Neural cell (in vitro differentiated cells): ENCODE data around the gene SPAAR.

Experiments
- EP300 ChIP-seq: fragments of 450-650 bp; conservative IDR thresholded peaks from 2 replicates; pipeline ENCODE4 v1.6.1; 2014; ENCODE audit warnings: antibody characterized with exemption, mild to moderate bottlenecking, moderate library complexity; ENCODE audit not compliant: poor library complexity, severe bottlenecking
- EZH2 ChIP-seq: fragments of 200-600, 300-800 bp; shearing (Covaris generic), sonication (generic); IDR thresholded peaks from 2 replicates; pipeline ENCODE4 v1.6.1; 2014; ENCODE audit warnings: antibody characterized with exemption, low read length, borderline replicate concordance, mild to moderate bottlenecking; ENCODE audit not compliant: insufficient read depth, poor library complexity, severe bottlenecking
- POLR2AphosphoS5 ChIP-seq: IDR thresholded peaks from 2 replicates; pipeline ENCODE4 v1.6.1; 2012
- RAD21 ChIP-seq: fragments of 450-650 bp; conservative IDR thresholded peaks from 2 replicates; pipeline ENCODE4 v1.6.1; 2014; ENCODE audit warnings: antibody characterized with exemption, mild to moderate bottlenecking, moderate library complexity
- TAF1 ChIP-seq: IDR thresholded peaks from 2 replicates; pipeline ENCODE4 v1.6.1; 2012; ENCODE audit warnings: low read depth
- TF ChIP-seq, protein P1 (sequence below): fragments of 450-650 bp; IDR thresholded peaks from 2 replicates; pipeline ENCODE4 v1.5.1; 2014; ENCODE audit warnings: antibody characterized with exemption, mild to moderate bottlenecking, moderate library complexity; ENCODE audit not compliant: poor library complexity, severe bottlenecking
- TF ChIP-seq, protein P2 (sequence below): IDR thresholded peaks from 2 replicates; pipeline ENCODE4 v1.6.1; 2012; ENCODE audit warnings: borderline replicate concordance

DNA sequence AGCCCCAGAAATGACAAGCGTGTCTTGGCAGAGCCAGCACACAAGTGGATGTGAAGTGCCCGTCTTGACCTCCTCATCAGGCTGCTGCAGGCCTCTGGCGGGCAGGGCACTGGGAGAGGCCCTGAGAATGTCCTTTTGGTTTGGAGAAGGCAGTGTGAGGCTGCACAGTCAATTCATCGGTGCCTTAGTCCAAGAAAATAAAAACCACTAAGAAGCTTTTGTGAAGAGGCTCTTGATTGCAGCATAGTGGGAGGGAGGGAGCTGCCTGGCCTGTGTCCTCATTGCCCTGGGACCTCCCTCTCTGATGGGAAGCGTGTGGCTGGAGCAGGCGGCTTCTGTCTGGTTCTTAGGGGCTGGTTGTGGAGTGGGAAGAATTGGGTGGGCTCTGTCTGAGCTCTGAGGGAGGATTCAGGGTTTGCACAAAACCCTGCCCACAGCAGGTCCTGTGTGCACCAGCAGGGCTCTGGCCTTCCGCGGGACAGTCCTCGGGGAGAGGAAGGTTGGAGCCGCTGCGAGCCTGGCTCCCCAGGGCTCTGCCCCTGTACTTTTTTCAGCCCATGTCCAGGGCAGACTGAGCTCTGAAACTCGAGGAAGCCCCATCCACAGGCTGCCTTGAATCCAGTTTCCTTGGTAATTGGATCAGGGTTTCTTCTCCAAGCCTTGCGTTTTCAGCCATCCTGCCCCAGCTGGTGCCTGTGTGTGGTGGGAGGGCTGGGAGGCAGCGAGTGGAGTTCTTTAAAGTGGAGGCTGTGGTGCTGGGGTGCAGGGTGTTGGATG, 2.2 kb upstream of the SPAAR start:
- TF ChIP-seq, protein P1, sequence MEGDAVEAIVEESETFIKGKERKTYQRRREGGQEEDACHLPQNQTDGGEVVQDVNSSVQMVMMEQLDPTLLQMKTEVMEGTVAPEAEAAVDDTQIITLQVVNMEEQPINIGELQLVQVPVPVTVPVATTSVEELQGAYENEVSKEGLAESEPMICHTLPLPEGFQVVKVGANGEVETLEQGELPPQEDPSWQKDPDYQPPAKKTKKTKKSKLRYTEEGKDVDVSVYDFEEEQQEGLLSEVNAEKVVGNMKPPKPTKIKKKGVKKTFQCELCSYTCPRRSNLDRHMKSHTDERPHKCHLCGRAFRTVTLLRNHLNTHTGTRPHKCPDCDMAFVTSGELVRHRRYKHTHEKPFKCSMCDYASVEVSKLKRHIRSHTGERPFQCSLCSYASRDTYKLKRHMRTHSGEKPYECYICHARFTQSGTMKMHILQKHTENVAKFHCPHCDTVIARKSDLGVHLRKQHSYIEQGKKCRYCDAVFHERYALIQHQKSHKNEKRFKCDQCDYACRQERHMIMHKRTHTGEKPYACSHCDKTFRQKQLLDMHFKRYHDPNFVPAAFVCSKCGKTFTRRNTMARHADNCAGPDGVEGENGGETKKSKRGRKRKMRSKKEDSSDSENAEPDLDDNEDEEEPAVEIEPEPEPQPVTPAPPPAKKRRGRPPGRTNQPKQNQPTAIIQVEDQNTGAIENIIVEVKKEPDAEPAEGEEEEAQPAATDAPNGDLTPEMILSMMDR, result no peak
- no peak for TF ChIP-seq RAD21
- TF ChIP-seq EZH2, result no peak
- no peak for TF ChIP-seq TAF1
- TF ChIP-seq EP300, result no peak
- TF ChIP-seq, protein P2, sequence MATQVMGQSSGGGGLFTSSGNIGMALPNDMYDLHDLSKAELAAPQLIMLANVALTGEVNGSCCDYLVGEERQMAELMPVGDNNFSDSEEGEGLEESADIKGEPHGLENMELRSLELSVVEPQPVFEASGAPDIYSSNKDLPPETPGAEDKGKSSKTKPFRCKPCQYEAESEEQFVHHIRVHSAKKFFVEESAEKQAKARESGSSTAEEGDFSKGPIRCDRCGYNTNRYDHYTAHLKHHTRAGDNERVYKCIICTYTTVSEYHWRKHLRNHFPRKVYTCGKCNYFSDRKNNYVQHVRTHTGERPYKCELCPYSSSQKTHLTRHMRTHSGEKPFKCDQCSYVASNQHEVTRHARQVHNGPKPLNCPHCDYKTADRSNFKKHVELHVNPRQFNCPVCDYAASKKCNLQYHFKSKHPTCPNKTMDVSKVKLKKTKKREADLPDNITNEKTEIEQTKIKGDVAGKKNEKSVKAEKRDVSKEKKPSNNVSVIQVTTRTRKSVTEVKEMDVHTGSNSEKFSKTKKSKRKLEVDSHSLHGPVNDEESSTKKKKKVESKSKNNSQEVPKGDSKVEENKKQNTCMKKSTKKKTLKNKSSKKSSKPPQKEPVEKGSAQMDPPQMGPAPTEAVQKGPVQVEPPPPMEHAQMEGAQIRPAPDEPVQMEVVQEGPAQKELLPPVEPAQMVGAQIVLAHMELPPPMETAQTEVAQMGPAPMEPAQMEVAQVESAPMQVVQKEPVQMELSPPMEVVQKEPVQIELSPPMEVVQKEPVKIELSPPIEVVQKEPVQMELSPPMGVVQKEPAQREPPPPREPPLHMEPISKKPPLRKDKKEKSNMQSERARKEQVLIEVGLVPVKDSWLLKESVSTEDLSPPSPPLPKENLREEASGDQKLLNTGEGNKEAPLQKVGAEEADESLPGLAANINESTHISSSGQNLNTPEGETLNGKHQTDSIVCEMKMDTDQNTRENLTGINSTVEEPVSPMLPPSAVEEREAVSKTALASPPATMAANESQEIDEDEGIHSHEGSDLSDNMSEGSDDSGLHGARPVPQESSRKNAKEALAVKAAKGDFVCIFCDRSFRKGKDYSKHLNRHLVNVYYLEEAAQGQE, result no peak
- no peak for TF ChIP-seq POLR2AphosphoS5
